Right lobe of liver (tissue), 6 donors: ENCODE results near the gene ZNF543. TPM values are rescaled to one million over a fixed set of nuclear protein-coding genes. Genes with fewer than 3 reads are reported as not detected.

Experiments used
- ATAC-seq, 4 donors: fragments of 200-7000 bp; cut with Tn5 transposase; one replicate each; pipeline ENCODE4 v1.9.1; 2020; ENCODE audit warnings: mild to moderate bottlenecking in 4 of 4, moderate library complexity in 4 of 4
- DNase-seq, 3 donors: peaks; one replicate each; pipeline ENCODE4 v3.0.0-alpha.2; 2020
- H3K27ac ChIP-seq, 3 donors: fragments of 200-600 bp; one replicate each; pipeline ENCODE4 v1.8.0; 2022
- H3K27me3 ChIP-seq, 2 donors: fragments of 200-600 bp; one replicate each; pipeline ENCODE4 v1.8.0; 2022
- H3K36me3 ChIP-seq, 4 donors: fragments of 200-600 bp; sonication (generic) in 1 of 4; one replicate each; pipeline versions ENCODE4 v1.5.1 to v1.8.0; 2017 to 2022; ENCODE audit warnings: control low read depth in 1 of 4
- H3K4me1 ChIP-seq, 4 donors: fragments of 200-600 bp; sonication (generic) in 1 of 4; one replicate each; pipeline versions ENCODE4 v1.5.1 to v1.8.0; 2017 to 2022; ENCODE audit warnings: control low read depth in 1 of 4
- H3K4me3 ChIP-seq, 3 donors: fragments of 200-600 bp; one replicate each; pipeline ENCODE4 v1.8.0; 2022
- H3K9me3 ChIP-seq, 4 donors: fragments of 200-600 bp; sonication (generic) in 1 of 4; one replicate each; pipeline versions ENCODE4 v1.5.1 to v1.8.0; 2017 to 2022; ENCODE audit warnings: control low read depth in 1 of 4
- POLR2A ChIP-seq: fragments of 450-650 bp; IDR thresholded peaks from one replicate; pipeline ENCODE4 v1.6.1; 2017; ENCODE audit warnings: antibody characterized with exemption, mild to moderate bottlenecking
- WGBS: methylation state at CpG from one replicate; pipeline ENCODE4 v1.1.6; 2018; ENCODE audit warnings: low coverage, low lambda C conversion rate; ENCODE audit not compliant: insufficient coverage; ENCODE audit errors: missing lambda C conversion rate; 5-methylcytosine and 5-hydroxymethylcytosine counted together
- intact Hi-C, 2 donors: fragments of 100-400 bp; cut with DNase I; formaldehyde crosslinking; loops; one replicate each; pipeline versions ENCODE4 v1.11.2 to v1.14.1; 2022
- total RNA-seq, 6 experiments: library from RNA; depleted of rRNA in 2 of 6; stranded (reverse); fragments of >200 nt in 2 of 6; fragmentation: NEBNext Ultra II Directional in 3 of 6; extraction: Animal tissue kit (Norgen Biotek cat#: 25700) in 3 of 6; gene quantifications; one replicate each; pipeline versions ENCODE4 v1.1.0 to v1.2.4, GENCODE V29; 2016 to 2023
- TF ChIP-seq, protein P1 (sequence below), 4 donors: fragments of 200-600 bp in 3 of 4; fragments of 450-650 bp in 1 of 4; IDR thresholded peaks; one replicate each; pipeline versions ENCODE4 v1.5.1 to v1.8.0; 2016 to 2022; ENCODE audit warnings: antibody characterized with exemption in 4 of 4, mild to moderate bottlenecking in 2 of 4
- donor health status: DM: no; HTN: yes; CAD: no.
- donor health status: DM: no; HTN: no; CAD: no.
- donor health status: DM: no; HTN: no; CAD: no.
- donor health status: DM: no; HTN: yes; CAD: no.
- donor health status: DM: no; HTN: yes; CAD: no.

The ZNF543 gene
- total RNA-seq, 6 experiments from 2014 or later: 1.9 to 2.7 (median 2.4) TPM

- no peak overlapping the region for H3K27ac ChIP-seq
- H3K36me3 ChIP-seq: peaks cover 0 to 32% (median 9%) of the 10 kb centered on the region in 4 donors
- no peaks in the 10 kb centered on the region for H3K27me3 ChIP-seq
- H3K4me3 ChIP-seq: no peak overlapping the region
- DNase-seq (no peak), ATAC-seq (no peak)
- no peaks in the 10 kb centered on the region for H3K9me3 ChIP-seq
- peaks cover 0 to 15% (median 0%) of the 10 kb centered on the region in 4 donors for H3K4me1 ChIP-seq
- intact Hi-C loops: no loop called here
- WGBS: 83% methylated on average over 1 of the region's 3 CpGs
- TF ChIP-seq, protein P1, sequence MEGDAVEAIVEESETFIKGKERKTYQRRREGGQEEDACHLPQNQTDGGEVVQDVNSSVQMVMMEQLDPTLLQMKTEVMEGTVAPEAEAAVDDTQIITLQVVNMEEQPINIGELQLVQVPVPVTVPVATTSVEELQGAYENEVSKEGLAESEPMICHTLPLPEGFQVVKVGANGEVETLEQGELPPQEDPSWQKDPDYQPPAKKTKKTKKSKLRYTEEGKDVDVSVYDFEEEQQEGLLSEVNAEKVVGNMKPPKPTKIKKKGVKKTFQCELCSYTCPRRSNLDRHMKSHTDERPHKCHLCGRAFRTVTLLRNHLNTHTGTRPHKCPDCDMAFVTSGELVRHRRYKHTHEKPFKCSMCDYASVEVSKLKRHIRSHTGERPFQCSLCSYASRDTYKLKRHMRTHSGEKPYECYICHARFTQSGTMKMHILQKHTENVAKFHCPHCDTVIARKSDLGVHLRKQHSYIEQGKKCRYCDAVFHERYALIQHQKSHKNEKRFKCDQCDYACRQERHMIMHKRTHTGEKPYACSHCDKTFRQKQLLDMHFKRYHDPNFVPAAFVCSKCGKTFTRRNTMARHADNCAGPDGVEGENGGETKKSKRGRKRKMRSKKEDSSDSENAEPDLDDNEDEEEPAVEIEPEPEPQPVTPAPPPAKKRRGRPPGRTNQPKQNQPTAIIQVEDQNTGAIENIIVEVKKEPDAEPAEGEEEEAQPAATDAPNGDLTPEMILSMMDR (IDR thresholded peaks at IDR 0.05): no peak
- TF ChIP-seq POLR2A: no peak
Observed at GRCh38 chr19:57321751-57322150, 1.5 kb downstream of the ZNF543 start.

- Histone ChIP-seq H3K27ac (no peak overlapping the region), H3K4me1 (peaks cover 0 to 9% (median 0%) of the 10 kb centered on the region in 4 donors)
Observed at GRCh38 chr19:57324992-57325391, 4.7 kb downstream of the ZNF543 start.

GRCh38 chr19:57327993-57328392 lies 7.7 kb downstream of the ZNF543 start:
- H3K27me3 ChIP-seq: no peaks in the 10 kb centered on the region
- H3K9me3 ChIP-seq: peaks cover 0 to 10% (median 0%) of the 10 kb centered on the region in 4 donors
- H3K27ac ChIP-seq: no peak overlapping the region
- H3K4me1 ChIP-seq: no peaks in the 10 kb centered on the region
- no peak overlapping the region for H3K4me3 ChIP-seq
- no peak for TF ChIP-seq POLR2A
- TF ChIP-seq, protein P1 (IDR thresholded peaks at IDR 0.05): no peak
- ATAC-seq: no peak
- 94% methylated on average over 5 of the region's 8 CpGs for WGBS
- no peak for DNase-seq
- intact Hi-C loops: no loop called here
- peaks cover 0 to 56% (median 32%) of the 10 kb centered on the region in 4 donors for H3K36me3 ChIP-seq

More at GRCh38 chr19:57324992-57325391, 4.7 kb downstream of the ZNF543 start:
- intact Hi-C loops: no loop called here
- Histone ChIP-seq H3K27me3 (no peaks in the 10 kb centered on the region), H3K4me3 (no peak overlapping the region), H3K36me3 (peaks cover 0 to 56% (median 32%) of the 10 kb centered on the region in 4 donors), H3K9me3 (peaks cover 0 to 8% (median 0%) of the 10 kb centered on the region in 4 donors)
- ATAC-seq (no peak), DNase-seq (no peak)
- no peak for TF ChIP-seq POLR2A
- TF ChIP-seq, protein P1 (IDR thresholded peaks at IDR 0.05): no peak

DNA sequence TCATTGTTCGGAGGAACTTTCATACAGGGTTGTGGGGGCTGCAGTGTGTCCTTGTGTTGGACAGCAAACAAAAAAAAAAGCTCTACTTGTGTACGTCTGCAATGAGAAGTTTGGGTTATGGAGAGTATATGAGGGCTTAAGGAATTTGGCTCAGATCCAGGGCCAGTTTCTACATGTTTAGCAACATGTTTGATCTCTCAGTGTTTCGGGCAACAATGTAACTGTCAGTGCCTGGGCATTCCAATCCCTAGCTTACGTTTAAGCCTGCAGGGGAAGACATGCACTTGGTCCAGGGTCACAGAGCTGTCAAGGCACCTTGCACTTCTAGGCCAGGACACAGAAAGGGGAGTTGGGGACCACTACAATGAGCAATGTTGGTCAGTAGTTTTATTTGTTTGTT lies 13.9 kb downstream of the ZNF543 start:
- intact Hi-C loops: no loop called here
- no peak overlapping the region for H3K4me3 ChIP-seq
- no peak for ATAC-seq

More for the DNA sequence above, 13.9 kb downstream of the ZNF543 start:
- H3K9me3 ChIP-seq: peaks cover 0 to 6% (median 0%) of the 10 kb centered on the region in 4 donors
- no peaks in the 10 kb centered on the region for H3K27me3 ChIP-seq
- H3K36me3 ChIP-seq: no peaks in the 10 kb centered on the region
- H3K4me1 ChIP-seq: no peaks in the 10 kb centered on the region
- no peak overlapping the region for H3K27ac ChIP-seq
- TF ChIP-seq, protein P1 (IDR thresholded peaks at IDR 0.05): no peak
- TF ChIP-seq POLR2A: no peak
- no peak for DNase-seq
- WGBS: 84% methylated on average over 4 of the region's 4 CpGs
